GM21447 (cell line): ENCODE results near the gene BPIFA1.

ENCODE experiments used
- ATAC-seq: cut with Tn5 transposase; IDR thresholded peaks from one replicate; pipeline ENCODE4 v1.9.1; 2021; ENCODE audit not compliant: unreplicated experiment

The BPIFA1 gene

DNA sequence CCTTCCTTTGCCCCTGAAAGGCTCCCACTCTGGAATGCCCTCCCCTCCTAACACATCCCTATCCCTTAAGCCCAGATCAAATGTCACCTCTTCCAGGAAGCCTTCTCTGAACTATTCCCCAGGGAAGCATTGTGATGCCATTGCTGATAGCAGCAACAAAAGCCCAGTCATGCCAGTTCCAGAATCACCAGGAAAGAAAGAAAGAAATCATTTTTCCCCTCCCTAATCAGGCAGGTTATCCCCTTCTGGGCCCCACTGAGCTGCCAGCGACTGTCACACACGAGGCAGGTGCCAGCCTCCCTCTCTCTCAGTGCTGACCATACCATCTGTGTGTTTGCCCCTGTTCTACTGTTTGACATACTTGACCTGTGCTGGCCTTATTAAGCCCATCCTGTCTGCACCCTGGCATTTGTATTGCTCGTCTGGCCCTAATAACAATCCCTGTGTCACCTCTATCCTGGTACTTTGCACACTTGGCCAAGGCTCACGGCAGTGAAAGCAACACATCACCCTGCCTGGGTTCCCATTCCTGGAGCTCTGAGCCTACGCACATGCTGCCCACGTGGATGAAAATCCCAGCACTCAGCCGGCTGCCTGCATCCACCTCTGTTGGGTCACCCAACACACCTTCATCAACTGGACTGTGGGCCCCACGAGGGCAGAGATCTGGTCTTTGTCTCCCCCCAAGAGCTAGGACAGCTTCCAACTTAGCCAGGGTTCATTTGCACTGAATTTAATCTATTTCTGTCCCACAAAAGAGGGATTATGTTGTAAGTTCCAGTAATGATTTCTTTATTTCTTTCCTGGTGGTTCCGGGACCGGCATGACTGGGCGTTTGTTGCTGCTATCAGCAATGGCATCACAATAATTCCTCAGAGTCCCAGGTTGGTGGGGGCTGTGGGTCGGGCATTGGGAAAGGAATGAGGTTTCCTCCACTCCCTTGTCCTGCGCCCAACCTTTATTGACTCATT lies 42.0 kb downstream of the BPIFA1 start:
- no peak for ATAC-seq

DNA sequence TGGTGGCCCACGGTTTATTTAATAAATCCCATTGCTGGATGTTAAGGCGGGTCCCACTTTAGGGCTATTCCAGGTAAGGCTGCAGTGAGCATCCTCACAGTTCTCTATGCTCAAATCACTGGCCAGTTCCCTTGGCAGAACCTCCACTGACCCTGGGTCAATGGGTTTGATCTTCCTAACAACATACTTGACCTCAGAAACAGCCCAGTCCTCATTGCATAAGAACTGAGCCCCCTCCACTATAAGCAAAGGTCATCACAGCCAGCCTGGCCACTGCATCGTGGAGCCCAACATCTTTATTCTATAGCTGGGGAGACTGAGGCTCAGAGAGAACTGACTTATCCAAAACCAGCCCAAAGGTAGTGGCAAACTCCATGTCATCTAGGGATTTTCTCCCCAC lies 42.9 kb downstream of the BPIFA1 start:
- no peak for ATAC-seq

DNA sequence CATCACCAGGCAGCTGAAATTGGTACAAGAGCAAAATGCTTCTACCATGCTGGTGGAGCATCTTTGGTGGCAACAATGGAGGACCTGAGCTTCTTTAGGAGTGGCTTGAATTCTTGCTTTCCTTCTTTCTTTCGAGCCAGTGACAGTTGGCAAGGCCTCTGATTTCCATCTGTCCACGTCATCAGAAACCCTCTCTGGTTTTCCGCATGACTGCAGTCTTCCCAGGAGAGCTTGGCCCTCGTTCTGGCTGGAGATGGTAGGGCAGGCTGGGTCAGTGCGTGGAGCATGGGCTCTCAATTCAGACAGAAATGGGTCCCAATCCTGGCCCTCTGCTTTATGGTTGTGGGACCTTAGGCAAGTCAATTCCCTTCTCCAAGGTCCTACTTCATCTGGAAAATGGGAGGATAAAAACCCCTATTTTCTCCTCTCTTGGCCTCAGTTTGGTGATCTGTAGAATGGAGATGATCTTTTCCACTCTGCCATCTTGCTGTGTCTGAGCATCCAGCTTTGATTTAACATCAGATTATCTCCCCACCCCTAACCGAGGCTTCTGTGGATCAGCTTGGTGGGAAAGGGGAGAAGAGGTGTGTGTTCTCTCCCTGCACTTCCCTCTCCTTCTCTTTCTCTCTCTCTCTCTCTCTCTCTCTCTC lies 43.6 kb downstream of the BPIFA1 start:
- no peak for ATAC-seq

DNA sequence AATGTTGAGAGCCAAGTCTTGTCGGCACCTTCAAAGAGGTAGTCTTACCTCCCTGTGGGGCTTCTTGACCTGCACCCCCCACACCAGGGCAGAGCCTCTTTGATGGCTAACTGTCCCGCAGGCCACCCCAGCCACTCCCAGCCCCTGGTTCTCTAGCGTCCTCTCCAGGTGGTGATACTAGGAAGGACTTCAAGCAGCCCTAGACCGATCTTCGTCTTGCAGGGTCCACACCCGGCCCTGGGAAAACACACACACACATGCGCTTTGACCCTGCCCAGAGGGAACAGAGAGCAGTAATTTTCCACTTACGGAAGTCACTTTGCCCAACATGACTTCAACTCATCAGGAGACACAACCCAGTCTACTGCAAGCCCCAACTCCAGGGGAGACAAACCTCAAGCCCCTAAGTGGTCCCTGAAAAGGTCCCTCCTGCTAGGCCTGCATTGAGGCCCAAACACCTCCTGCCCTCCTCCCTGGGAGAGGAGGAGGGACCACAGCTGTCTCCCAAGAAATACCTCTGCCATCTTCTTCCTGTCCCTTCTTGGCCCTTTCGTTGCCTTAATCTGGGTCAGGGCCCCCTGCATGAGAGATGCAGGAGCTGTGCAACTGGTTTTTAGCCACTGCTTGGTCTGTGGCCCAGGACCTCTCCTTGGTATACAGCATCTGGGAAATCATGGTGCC lies 44.3 kb downstream of the BPIFA1 start:
- no peak for ATAC-seq

DNA sequence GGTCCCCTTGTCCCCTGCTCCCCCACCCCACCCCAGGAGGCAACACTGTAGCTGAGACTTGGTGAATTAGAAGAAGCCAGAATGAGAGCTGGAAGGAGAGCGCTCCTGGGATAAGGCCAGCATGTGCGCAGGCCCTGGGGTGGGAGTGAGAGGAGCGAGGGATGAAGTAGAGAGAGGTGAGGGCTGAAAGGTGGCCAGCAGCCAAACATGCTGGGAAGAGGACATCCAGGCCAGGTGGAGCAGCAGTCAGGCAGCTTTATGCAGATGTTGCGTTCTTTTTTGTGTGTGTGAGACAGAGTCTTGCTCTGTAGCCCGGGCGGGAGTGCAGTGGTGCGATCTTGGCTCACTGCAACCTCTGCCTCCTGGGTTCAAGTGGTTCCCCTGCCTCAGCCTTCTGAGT lies 45.0 kb downstream of the BPIFA1 start:
- ATAC-seq, result no peak

DNA sequence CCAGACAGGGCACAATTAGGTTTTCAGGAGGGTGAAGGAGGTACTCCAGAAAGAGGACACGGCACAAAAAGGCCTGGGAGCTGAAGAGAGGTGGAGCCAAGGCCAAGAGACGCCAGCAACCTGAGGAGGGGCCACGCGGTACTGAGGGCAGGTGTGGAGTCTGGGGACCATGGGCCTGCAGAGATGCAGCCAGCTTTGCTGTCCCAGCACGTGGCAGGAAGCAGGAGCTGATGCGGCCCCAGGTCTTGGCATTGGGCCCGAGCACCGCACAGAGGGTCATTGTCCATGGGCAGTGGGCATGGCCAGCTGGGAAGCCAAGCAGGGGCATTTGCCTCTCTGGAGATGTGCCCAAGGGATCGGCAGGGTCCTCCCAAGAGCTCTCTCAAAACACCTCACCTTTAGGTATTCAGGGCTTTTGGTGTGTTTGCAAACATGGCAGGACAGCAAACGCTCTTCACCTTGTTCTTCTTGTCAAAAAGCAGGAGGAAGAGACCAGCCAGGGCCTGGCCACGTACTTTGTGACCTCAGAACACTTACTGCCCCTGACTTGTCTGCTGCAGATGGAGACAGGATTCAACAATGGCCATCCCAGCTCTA lies 45.9 kb downstream of the BPIFA1 start:
- no peak for ATAC-seq

DNA sequence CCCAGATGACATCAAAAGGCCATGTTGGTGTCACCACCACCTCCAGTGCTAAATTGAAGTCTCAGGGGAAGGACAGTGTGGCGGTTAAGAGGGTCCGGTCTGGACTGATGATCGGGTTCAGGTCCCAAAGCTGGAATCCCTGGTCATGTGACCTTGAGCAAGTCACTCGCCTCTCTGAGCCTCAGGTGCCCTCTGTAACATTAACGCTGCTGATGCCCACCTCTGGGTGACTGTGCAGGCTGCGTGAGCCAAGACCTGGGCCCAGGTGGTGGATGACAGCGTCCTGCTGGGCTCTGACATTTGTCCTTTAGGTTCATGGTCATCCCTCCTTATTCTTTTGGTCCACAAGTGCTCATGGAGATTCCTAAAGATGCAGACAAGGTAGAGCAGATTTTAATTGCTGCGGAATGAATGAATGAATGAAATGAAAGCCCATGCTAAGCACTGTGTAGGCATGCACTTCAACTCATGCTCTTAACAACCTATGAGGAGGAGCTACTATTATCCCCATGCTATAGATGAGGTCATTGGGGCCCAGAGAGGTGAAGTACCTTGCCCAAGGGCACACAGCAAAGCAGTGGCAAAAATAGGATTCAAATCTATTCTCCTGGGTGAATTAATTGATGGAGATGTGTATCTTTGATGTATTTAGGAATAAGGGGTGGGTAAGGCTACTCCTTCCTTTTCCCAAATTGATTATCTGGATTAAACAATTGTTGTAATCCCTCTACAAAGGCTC lies 46.6 kb downstream of the BPIFA1 start:
- ATAC-seq, result no peak

DNA sequence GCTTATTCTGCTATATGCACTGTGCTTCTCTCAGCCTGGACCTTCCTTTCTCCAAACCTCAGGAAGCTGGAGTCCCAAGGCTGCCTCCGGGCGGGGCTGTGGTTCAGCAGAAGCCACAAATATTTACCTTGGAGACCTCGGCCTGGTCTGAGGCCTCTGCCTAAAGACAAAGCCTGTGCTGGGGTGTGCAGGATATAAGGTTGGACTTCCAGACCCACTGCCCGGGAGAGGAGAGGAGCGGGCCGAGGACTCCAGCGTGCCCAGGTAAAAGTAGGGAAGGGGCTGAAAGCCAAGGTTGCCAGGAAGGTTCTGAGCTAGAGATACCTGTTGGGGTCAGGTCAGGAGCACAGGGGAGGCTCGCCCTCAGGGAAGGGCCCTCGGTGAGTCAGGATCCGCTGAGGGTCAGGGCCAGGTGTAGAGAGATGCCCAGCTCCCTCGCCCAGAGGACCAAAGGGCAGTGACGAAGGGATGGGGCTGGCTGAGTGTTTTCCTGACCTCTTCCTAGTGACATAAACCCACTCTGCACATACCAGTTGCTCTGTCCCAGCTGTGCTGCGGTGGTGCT lies 47.3 kb downstream of the BPIFA1 start, which contains the start of gene BPIFB1:
Gene BPIFB1 (plus strand): TSS at position 224 of the 565 bp plus-strand sequence. CDS start 2,860 bp downstream, outside the sequence.
- no peak for ATAC-seq

DNA sequence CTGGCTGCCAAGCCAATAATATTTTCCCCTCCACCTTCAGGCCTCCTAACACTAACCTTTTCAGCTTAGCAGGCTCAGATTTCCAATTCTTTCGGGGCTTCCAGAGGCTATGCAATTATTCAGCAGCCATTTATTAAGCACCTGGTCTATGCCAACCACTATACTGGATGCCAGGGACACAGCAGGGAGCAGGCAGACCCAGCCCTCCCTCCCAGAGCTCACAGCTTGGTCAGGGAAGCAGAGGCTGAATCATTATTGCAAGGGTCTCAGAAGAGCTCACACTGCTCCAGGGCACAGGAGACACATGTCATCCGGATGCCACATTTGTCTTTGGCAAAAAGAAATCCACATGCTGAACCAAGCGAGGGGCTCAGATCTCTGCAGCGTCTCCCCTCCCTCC lies 48.5 kb downstream of the BPIFA1 start:
- ATAC-seq, result no peak

DNA sequence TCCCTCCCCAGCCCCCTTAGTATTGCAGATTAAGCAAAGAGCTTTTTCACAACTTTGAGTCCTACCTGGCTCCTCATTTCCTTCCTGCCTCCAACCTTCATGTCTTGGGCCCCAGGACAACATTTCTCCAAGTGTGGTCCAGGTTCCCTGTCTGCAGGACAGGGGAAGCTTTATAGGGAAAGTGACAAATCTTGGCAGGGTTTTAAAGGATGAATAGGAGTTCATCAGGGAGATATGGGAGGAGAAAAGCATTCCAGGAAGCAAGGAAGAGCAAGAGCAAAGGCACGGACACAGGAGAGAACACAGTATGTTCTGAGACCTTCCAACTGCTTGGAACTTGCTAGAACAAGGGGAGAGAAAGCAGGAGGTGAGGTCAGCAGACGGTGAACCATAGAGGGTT lies 49.1 kb downstream of the BPIFA1 start:
- ATAC-seq, result no peak

DNA sequence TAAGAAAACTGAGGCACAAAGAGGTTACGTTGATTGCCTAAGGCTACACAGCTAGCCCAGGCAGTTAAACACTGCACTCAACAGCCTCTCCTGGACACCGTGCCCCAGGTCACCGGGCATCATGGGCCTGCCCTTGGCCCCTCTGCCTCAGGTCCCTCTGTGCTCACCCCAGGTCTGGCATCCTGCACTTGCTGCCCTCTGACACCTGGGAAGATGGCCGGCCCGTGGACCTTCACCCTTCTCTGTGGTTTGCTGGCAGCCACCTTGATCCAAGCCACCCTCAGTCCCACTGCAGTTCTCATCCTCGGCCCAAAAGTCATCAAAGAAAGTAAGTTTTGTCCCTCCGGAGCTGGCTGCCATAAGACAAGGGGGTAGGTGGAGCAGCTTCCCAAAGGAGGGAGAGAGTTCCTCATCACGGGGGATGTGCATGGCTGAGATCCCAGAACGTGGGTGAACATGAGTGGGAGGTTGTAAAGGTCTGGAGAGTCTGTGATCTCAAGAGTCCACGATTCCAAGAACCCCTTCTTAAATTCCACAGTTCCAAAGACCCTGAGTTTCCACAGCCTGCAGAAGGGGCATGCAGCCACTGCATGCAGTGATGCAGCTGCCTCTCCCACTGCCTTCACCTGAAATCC lies 50.2 kb downstream of the BPIFA1 start:
- ATAC-seq, result no peak

DNA sequence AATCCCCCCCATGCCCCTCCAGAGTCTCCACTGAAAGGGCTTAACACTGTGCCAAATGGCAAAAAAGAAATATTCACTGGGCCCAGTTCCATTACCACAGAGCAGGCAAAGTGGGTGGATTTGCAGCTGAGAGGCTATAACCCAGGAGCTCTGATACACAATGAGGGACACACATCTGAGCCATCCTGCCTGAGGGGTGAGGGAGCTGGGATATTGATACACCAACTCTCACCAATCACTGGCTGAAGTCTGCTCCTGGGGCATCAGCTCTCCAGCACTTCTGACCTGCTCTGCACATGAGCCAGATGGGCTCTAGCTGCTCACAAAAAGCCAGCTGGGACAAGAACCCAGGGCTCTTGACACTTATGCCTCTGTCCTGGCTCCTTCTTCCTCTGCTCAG lies 52.1 kb downstream of the BPIFA1 start:
- no peak for ATAC-seq

DNA sequence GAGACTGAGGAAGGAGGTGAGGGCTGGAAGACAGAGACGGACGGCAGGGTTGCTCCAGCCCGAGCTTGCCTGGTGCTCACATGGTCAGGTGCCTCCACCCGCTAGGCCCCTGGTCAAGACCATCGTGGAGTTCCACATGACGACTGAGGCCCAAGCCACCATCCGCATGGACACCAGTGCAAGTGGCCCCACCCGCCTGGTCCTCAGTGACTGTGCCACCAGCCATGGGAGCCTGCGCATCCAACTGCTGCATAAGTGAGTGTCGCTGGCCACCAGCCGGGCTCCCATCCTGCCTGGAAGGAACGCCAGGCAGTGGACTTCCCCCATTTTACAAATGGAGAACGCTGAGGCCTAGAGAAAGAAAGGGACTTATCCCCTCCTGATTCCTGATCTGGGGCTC lies 55.1 kb downstream of the BPIFA1 start:
- no peak for ATAC-seq

DNA sequence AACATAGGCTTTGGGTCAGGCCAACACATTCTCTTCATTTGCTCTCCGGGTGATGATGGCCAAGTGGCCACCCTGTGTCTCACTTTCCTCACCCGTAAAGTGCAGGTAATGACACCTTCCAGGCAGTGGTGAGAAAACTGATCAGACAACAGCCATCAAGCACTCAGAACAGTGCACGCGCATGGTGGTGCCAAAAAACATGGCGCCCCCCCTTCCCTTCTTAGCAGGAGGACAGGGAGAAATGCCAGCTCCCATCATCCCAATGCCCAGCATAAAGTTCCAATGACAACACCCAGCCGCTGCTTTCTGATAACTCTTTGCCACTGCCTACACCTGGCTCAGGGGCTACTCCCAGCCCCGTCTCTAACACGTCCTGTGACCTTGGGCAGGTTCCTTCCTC lies 55.6 kb downstream of the BPIFA1 start:
- ATAC-seq, result no peak

DNA sequence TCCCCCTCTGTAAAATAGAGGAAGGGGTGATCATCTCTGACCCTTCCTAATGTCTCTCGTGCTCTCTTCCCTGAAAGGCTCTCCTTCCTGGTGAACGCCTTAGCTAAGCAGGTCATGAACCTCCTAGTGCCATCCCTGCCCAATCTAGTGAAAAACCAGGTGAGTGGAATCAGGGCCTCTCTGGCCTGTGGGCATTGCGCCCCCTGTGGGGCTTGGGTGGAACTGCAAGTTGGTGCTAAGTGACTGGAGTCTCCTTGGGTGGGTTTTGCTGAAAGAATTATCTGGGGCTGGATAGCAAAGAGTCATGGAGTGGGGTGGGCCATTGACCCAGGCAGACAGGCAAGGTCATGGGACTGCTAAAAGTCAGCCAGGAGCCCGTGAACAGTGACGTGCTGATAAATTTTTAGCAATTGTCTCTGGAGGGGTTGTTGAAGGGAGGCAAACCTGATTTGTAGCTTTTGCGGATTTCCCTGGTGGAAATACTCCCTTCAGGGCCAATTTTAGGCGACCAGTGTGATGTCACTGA lies 56.1 kb downstream of the BPIFA1 start:
- ATAC-seq, result no peak
